ENCODE measurements around the gene ETNPPL.

ETNPPL gene

DNA sequence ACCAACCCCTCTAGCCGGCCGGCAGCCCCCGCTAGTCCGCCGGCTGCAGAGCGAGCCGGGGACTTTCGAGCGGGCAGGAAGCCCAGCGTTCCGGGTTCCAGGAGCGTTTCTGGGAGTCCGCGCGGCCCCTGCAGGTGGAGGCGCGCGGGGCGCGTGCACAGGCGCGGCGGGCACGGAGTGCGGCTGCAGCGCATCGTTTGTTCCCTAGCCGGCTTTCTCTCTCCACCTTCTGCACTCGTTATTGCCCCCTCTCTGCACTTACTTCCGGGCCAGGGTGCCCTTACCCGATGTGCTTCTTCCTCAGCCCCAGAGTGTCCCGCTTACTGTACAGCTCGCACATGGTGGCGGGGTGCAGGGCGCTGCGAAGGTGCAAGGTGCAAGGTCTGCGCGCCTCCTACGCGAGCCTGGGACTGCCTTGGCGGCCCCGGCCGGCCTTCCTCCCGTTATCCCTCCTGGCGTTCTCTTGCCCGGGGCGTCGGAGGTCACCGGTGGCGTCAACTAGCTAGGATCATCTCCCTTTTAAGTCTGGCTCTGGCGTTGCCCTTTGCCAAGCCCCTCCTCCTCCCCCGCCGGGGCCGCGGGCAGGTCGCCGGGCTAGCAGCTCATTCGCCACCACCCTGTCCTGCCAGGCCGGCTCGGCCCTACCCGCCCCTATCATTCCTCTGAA, at the start of gene ETNPPL:
Gene ETNPPL (minus strand): TSS at position 495 of the 667 bp plus-strand sequence. CDS start 155 bp downstream, at position 340.
- no peak for DNase-seq

DNA sequence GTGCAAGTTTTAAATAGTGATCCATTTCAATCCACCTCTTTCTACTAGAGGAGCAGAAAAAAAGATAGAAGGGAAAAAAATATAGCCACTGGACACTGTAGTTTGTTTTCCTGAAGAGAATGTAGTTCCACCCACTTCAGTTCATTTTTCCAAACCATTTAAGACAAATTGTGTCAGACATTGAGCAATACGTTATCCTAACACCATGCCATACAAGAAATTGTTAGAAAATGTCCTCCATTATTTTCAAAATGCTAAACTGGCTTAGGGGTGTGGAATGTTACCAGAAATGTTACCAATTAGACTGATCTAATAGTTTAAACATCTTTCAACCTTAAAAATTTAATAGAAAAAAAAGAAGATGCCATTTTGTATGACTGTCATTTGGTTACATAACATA, 48.6 kb upstream of the ETNPPL start:
- no peak for DNase-seq

DNA sequence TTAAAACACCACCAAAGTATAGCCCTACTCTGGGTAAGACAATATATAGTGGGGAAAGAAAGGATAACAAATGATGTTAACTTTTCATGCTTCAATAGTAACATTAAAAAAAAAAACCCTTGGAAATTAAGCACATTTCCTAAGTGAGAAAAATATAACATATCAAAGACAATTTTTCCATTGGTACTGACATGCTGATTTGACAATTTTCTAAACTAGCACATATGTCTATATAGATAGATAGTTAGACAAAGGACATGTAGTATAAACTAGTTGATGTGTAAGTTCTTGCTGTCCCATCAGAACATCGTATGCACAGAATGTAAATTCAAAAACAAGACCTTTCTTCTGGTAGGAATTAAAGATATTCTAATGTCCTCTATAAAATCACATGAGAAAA, 47.2 kb upstream of the ETNPPL start:
- no peak for DNase-seq

GRCh38 chr4:108804648-108805273, 41.9 kb upstream of the ETNPPL start:
- no peak for DNase-seq

DNA sequence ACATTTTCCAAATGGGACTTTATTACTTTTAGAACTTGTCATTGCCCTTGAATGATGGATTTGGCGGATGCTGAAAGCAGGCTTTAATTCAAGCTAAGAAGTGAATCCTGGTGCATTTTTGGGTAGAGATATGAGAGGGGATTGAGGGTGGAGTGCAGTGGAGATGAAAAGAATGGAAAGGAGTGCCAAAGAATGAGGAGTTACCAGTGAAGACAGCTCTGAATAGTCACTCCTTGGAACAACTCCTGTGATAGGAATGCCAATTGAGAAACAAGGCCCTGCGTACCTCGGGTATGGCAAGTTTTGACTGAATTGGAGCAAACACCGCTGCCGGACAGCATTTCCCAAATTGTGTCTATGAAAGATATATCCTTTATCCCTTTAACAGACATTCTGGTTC, 36.5 kb upstream of the ETNPPL start:
- DNase-seq, result no peak

DNA sequence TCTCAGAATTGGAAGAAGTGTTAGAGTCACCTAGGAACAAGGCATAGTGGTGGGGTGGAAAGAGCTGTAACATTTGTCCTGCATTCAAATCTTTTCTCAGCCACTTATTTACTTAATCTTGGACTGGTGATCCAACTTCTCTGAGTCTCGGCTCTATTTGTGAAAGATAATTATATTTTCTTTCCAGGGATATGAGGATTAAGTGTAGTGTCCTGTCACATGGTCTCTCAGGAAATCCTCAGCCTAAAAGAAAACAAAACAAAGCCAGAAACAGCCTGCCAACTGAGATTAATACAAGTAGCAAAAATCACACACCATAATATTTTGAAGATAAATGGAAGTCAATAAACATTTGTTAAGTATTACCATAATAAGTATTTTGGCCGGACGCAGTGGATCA, 33.3 kb upstream of the ETNPPL start:
- DNase-seq, result no peak

DNA sequence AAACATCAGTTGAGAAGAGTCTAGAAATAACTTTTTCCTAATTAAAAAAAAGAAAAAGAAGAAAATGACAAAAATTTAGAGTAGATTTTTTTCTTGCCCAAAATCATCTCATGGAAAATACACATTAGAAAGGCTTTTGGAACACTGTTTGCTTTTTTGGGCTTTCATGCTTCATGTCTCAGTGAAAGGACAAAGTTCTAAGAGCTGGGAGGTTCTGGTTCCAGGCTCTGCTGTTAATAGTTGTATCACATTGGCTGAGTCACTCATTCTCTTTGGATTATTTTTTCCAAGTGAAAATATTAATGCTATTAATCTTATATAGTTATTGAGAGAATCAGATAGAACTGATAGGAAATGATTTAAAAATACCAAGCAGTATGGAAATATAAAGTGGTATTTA, 32.9 kb upstream of the ETNPPL start:
- DNase-seq, result no peak

DNA sequence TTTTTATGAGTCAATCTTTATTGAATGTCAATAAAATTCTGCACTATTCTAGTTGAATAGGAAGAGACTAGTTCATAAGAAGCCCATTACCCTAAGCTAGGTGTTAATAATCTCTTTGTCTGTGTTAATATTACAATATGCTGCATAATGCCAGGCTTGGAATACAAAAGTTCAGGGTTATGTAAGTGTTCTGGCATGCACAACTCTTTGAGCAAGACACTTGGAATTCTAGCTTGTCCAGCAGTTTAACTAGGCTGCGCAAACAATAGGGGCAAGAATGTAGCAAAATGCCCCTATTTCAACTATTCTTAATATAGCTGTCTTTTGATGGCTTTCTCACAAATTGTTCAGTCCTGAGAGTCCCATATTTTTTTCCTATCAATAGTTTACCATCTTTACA, 31.3 kb upstream of the ETNPPL start:
- no peak for DNase-seq

GRCh38 chr4:108793415-108793814, 30.6 kb upstream of the ETNPPL start:
- no peak for DNase-seq

- no peak for DNase-seq
Measured at GRCh38 chr4:108788731-108789130, 25.9 kb upstream of the ETNPPL start.

- no peak for DNase-seq
Measured at GRCh38 chr4:108787724-108788123, 24.9 kb upstream of the ETNPPL start.

DNA sequence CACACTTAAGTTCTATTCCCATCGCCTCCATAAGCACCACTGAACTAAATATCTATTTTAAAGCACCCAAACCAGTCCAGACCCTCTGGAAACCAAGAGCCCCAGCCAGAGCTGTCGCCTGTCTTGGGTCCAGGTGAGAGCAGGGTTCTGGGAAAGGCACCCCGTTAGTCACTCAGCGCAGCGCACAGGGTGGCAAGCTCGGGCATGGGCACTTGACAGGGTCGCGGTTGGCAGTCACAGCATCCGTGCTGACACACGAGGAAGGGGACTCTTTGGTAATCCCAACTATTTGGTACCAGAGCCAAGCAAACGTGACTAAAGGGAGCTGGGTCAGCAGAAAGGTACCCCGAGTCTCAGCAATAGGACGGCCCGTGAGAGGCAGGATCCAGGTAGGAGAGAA, 24.3 kb upstream of the ETNPPL start:
- no peak for DNase-seq

- no peak for DNase-seq
Measured at GRCh38 chr4:108786351-108786750, 23.5 kb upstream of the ETNPPL start.

- DNase-seq, result no peak
Measured at GRCh38 chr4:108783665-108784463, 21.0 kb upstream of the ETNPPL start.

GRCh38 chr4:108779958-108780357, 17.1 kb upstream of the ETNPPL start:
- no peak for DNase-seq

DNA sequence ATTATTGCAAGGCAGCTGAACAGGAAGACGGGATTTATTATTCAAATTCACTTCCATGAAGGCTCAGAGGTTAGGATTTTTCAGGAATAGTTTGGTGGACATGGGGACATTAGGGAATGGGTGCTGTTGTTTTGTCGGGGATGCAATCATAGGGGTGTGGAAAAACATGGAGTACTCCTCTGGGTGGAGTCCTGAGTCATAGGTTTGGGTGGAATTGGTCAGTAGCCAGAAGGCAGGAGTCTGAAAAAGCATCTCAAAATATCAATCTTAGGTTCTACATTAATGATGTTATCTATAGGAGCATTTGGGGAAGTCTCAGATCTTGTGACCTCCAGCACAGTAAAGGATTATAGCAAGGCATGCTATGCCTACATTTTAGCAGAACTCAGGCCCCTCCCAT, 14.5 kb upstream of the ETNPPL start:
- no peak for DNase-seq

DNA sequence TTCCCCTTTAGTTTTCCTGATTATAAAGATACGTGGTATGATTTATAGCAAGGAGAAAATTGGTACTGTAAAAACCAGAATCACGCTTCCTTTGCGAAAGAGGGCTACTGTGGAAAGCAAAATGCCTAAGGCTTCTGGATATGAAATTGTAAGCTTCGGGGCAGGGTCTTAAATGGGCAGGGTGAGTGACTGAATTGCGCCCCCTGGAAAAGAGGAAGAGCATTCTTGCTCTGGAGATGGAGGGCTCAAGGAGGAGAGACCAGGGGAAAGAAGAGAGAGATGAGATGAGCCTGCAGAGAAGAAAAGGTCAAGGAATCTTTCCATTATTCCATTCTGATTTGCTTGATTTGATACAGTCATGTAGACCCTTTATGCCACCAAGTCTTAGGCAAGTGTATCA, 13.1 kb upstream of the ETNPPL start:
- no peak for DNase-seq

- no peak for DNase-seq
Measured at GRCh38 chr4:108774809-108775530, 12.1 kb upstream of the ETNPPL start.

DNA sequence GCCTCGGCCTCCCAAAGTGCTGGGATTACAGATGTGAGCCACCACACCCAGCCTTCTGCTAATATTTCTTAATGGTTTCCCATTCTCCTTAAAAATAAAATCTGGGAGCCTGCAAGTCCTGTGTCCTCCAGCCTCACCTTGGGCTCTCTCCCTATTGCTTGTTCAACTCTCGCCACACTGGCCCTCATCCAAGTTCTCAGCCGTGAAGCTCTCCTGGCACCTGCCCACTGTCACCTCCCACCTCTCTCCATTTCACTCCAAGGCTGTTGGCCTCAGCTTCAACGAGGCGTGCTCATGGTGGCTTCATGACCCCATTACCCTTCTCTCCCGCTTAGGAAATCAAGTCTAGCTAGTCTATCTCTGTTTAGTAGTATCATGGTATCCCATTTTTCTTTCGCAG, 9.5 kb upstream of the ETNPPL start:
- DNase-seq, result no peak

GRCh38 chr4:108766058-108766457, 3.2 kb upstream of the ETNPPL start:
- DNase-seq, result no peak

DNA sequence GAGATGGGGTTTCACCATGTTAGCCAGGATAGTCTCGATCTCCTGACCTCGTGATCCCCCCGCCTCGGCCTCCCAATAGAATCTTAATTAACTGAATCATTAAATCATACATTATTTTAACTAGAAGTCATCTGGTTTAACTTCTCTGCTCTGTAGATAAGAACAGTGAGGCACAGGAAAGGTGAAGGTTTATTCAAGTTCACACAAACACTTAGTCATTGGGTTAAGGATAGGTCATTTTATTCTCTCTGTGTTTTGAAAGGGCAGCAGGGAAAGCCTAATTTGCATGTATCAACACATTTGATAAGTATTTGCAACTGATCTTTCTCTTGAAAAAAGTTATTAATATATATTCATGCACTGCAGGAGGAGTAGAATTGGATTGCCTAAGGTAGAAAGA, 1.1 kb upstream of the ETNPPL start:
- DNase-seq, result no peak

DNA sequence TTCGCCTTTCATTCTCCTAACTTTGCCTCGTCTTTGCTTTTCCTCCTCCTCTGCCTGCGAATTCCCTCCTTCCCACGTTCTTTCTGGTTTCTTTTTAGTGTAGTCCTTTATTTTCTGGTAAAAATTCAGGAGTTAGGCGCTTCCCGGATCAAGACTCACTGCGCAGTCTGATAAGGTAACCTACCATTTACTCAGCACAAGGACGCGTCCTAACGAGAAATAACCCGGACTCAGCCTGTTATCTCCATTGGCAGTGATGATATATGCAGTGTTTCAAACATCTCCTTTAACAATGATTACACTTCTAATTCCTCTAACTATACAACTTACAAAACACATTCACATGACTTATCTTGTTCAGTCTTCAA, 357 bp upstream of the ETNPPL start:
- DNase-seq, result no peak

DNA sequence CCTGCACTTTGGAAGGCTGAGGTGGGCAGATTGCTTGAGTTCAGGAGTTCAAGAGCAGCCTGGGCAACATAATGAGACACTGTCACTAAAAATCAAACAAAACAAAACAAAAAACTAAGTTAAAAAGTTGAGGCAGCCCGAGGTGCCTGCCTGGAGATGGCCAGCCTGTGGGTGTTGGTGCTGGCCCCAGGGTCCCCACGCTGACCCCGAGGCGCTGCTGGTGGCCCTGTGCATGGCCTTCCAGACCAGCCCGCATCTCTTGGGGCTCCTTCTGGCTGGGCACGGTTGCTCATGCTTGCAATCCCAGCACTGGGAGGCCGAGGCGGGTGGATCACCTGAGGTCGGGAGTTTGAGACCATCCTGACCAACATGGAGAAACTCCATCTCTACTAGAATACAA, 4.4 kb downstream of the ETNPPL start:
- no peak for DNase-seq

DNA sequence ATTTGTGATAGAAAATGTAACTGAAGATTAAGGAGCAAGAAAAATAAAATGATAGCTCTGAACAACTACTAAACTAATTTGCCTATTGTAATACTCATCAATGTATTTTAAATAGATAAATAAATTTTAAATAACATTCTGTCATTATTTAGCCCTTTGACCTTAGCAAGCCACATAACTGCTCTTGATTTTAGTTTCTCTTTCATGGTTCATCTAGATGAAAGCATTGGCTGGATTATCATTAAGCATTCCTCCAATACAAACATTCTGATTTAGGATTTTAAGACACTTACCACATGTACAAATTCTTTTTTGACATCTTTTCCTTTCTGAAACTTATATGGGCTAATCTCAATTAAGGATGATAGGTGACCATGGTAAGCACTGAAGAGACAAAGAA, 8.5 kb downstream of the ETNPPL start:
- DNase-seq, result no peak
